ENCODE measurements around the gene RNASEH2C.

DNA sequence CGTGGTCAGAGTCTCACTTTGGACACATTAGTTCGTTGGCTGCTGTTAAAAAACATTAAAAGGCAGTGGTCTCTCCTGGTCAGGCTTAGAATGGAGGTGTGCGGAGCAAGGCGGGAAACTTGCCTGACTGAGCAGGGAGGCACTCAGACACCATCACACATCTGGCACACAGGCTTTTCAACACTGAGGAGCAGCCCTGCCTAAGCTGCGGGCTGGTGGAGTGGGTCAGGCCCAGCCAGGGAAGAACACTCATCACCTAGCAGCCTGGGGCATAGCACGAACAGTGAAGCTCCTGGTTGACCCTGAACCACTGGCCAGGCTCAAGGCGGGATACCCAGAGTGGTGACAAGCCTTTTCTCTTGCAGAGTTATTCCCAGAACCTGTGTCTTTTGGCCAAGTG lies 4.3 kb downstream of the RNASEH2C start:
- TF ChIP-seq POLR2A (IDR thresholded peaks at IDR 0.05) (no peak), CTCF (IDR thresholded peaks at IDR 0.05) (no peak)

Data from thyroid gland (tissue), 4 donors.